GM21526 (cell line): Measurements from ENCODE around the gene ZFAND6.

ENCODE experiments used
- ATAC-seq: cut with Tn5 transposase; IDR thresholded peaks from one replicate; pipeline ENCODE4 v1.9.1; 2021; ENCODE audit warnings: moderate library complexity; ENCODE audit not compliant: unreplicated experiment, low FRiP score

The ZFAND6 gene

DNA sequence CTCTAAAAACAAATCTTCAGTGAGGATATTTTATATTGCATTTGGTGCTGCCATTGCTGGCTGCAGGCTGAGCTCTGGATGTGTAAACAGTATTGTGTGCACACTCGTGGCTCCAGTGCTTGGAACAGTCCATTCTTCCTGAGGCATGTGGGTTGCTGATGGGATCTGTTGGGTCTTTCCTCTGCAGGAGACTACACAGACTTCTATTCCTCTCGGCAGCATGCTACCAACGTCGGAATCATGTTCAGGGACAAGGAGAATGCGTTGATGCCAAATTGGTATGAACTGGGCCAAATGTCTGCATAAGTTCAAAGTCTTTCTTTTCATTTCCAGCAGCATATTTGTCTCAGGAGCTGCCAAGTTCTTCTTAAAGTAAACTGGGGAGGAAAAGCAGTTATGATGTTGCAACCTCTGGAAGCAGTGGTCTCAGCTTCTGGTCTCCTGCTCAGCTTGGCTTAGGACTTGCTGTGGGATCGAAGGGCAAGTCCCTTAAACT is 102.6 kb downstream of the ZFAND6 start:
- ATAC-seq, result no peak

DNA sequence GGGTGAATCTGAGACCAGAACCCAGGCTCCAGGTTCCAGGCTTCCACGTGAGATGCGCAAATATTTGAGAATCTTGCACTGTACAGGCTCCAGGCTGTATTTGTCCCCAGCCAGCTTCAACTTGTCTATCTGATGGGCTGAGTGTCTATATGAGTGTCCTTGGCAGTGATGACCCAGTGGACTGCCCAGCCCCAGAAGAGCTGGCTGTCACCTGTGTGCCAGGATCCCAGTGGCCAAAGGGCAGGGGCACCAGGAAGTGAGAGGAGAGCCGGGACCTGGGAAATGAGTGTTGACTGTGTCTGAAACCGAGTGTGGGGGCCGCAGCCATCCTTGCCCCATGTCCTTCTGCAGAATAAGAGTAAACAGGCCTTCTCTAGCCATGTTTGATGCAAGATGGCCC is 103.7 kb downstream of the ZFAND6 start:
- ATAC-seq, result no peak

DNA sequence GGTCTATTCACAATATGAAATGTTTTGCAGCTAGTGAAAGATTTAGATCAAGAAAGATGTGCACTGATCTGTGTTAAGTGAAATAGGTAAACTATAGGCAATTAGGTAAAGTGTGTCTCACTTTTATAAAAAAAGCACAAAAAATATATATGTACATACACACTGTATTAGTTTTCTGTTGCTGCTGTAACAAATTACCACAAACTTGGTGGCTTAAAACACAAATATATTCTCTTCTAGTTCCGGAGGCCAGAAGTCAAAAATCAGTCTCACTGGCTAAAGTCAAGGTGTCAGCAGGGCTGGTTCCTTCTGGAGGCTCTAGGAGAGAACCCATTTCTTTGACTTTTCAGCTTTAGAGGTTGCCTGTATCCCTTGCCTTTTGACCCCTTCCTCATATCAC is 104.4 kb downstream of the ZFAND6 start:
- ATAC-seq, result no peak

DNA sequence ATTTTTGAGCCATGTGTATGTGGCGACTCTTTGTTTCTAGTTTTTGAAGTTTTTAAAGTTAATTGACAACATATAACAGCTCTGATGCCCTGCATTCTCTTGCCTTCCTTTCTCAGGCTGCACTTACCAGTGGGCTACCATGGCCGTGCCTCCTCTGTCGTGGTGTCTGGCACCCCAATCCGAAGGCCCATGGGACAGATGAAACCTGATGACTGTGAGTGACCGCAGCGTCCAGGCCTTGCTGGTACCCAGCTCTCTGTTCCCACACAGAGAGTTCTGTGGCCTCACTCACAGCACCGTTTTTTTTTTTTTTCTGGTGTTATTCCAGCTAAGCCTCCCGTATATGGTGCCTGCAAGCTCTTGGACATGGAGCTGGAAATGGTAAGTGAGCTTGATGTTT is 108.5 kb downstream of the ZFAND6 start:
- ATAC-seq, result no peak

DNA sequence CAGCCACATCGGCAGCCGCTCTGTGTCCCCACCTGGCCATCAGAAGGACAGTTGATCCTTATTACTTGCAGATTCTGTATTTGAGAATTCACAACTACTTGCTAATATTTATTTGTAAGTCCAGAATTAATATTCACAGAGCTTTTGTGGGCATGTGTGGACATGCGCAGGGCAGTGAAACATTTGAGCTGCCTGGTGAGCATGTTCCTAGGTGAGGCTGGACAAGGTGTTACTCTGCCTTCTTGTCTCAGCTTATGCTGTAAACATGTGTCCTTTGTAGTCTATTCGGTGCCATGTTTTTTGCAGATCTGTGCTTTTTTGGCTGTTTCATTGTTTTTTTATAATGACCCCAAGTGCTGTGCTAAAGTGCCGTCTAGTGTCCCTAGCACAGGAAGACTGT is 108.9 kb downstream of the ZFAND6 start:
- no peak for ATAC-seq

DNA sequence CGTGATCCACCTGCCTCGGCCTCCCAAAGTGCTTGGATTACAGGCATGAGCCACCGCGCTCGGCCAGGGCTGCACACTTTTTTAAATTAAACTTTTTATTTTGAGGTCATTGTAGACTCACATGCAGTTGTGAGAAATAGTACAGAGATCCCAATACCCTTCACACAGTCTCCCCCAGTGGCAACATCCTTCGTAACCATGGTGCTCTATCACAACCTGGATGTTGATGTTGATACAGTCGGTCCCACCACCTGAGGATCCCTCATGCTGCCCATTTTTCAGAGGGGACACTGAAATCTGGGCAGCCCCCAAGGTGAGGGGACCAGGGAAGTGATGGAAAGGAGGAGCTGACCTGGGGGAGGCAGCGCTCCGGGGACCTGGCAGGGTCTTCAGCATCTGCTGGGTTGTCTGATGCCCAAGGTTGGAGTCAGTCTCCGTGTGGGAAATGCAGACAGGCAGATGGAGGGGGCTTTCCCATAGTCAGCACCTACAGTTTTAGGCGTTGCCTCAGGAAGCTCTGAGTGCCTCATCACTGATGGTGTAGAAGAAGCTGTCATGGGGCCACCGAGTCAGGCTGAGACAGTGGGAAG is 110.4 kb downstream of the ZFAND6 start:
- ATAC-seq, result no peak

DNA sequence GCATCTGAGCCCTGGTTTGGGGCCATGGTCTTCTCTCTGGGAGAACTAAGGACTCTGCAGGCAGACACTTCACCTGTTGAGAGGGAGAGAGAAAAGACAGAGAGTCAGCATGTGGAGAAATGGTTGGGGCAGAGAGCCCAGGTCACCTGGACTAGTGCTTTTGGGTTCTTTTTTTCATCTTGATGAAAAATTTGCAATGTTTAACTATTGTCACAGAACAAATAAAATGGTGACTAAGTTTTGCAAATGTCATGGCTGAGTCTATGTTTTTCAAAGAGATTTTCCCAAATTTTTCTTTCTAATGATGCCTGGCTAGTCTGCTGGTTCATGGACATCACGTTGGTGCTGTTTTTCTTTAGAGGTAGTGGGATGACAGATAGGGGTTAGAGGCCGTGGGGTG is 111.1 kb downstream of the ZFAND6 start:
- ATAC-seq, result no peak

DNA sequence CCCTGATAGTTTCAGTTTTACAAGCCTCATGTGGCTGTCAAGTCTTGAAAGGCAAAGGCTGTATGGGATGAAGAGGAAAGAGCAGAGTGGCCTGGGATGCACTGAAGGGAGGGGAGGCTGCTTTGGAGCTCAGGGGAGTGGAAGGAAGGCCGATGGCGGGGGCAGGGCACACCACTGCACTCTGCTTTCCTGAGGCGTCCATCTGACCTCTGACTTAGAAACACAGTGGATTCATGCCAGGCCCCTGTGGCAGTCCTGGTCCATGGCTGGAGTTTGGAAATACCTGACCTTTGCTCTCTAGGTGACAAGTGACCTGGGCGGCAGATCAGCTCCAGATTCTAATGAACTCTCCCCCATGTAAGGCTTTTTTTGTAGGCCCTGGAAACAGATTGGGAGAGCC is 112.3 kb downstream of the ZFAND6 start:
- ATAC-seq, result no peak

DNA sequence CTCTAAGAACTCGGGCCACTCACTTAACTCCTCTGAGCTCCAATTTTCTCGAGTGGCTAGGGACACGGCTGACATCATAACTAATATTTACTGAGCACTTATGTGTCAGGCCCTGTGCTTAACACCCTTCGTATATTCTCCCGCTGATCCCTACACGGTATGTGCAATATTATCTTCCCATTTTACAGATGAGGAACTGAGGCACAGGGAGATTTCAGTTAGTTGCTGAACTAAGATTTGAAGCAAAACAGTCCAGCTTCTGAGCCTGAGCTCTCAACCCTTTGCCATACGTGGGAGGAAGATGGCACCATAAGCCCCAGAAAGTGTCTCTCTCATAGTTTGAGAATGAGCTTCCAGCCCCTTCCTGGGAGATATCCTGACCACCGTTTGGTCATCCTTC is 112.9 kb downstream of the ZFAND6 start:
- ATAC-seq, result no peak

DNA sequence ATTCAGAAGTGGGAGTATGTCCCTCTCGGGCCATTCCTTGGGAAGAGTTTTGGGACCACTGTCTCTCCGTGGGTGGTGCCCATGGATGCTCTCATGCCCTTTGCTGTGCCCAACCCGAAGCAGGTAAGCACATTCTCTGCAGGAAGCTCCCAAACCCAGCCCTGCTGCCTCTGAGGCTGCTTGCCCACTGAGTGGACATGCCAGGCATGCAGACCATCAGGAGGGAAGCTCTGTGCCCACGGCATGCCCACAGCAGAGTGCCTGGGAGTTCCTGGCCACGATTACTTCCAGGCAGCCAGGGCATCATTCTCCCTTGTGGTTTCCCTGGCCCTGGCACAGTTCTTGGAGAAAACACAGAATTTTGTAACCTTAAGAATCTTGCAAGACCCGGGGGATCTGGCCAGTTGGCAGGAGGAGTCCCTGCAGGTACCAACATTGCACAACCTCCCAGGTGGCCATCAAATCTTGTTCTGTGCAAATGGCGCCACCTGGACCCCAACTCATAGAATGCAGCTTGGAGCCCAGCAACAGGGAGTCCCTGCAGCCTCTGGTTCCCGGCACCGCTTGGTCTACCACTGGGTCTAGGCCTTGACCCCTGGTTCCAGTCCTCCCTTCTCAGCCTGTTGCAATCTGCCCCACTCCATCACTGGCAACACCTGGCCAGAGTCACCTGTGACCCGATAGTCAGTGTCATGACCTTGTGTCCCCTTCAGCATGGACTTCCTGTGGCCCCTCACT is 113.7 kb downstream of the ZFAND6 start:
- ATAC-seq, result peak; percentile 74

DNA sequence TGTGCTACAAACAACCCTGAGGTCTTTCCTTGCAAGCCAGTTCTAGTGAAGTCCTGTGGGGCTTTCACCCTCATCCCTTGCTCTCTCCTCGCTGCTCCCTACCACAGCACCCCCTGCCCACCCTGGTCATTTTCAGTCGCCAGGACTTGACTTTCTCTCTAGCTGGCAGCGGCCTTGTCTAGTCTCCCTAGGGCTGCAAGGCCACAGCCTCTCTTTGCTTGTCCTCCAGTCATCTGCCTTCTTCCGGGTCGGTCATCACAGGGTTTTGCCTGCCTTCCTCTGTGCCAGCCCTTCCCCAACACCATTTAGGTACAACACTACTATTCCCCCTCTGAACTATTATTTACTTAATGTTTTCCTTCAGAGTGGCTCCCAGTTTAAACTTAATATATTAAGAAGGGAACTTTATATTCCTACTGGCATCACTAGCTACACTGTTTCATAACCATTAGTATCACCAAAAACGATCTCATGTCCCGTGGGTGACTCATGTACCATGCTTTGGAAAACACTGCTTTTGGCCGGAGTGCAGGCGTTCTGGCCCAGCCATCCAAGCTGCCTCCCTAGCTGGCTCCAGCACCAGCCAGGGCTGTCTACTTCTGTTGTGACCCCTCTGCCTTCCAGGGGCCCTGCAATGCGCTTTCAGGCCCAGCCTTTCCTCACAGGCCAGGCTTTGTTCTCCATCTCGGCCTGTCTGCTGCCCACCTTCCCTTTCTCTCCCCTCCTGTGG is 114.7 kb downstream of the ZFAND6 start:
- ATAC-seq, result no peak

DNA sequence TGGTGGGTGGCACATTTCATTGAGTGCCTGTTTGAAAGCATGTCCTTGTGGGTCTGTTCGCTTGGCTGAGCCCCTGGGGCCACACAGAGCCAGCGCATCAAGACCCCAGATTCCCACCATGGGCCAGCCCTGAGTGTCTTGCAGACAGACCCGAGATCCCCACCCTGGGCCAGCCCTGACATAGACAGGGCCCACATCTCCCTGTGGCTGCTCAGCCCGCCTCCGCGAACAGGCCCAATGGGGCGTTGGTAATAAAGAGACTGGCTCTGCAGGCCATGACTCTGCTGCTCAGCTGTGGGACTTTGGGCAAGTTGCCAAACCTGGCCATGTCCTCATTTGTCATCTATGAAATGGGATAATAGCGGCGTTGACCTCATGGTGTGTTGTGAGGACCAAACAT is 116.0 kb downstream of the ZFAND6 start:
- ATAC-seq, result no peak

DNA sequence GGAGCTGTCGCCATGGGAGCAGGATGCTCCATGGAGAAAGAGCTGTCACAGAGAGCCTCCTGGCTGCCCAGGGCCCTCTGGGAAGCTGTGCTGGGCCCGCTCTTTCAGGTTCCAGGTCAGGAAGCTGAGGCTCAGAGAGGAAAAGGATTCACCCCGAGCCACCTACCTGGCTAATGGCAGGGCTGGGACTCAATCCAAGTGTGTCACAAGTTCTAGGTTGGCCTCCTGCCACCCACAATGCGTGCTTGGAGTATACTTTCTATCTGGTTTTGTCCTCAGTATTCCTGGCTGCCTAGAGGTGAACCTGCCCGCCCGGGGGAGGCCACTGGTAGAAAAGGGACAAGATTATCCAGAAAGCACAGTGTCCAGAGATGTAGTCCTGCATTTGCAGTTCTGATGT is 117.0 kb downstream of the ZFAND6 start:
- ATAC-seq, result no peak

DNA sequence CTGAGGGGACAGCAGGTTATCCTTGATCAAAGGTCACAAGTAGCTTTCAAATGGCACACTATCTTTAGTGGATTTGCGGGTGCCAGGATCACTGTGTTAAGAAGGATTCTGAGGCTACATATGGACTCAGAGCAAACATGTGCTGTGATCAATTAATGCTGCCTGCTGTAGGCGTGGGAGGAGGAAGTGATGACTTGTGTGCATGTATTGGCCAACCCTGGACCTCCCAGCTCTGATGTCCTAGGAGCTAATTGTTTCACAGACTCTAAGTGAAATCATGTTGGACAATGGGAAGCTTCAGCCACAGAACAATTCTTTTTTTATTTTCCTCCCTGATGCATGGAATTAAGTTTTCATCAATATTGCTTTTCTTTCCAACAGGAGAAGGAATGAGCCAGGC is 117.7 kb downstream of the ZFAND6 start:
- no peak for ATAC-seq

DNA sequence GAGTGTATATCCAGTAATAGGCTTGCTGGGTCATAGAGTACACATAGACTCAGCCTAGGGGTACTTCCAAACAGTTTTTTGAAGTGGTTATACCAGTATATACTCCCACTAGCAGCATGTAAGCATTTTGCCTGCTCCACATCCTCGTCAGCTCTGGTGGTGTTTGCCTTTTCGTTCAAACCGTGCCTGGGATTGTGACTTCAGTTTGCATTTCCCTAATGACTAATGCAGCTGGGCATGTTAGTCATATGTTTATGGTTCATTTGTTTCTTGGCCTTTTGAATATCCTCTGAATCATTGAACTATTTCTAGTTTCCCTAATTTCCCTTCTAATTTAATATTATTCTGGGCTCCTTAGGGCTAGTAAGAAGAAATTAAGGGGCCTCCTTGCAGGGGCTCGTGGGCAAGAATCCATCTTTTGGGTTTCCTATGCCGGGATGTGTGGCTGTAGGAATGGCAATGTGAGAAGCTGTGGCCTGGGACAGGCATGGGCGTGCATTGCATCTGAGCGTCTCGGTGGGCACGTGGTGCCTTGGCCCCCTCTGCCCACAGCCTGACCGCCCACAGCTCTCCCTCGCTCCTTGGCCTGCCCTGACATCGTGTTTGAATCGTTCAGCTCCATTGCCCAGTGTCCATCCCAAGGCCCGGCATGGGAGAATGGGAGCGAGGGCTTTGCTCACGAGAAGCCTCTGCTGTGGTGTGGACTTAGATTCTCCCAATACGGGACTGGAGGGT is 119.7 kb downstream of the ZFAND6 start:
- ATAC-seq, result no peak

DNA sequence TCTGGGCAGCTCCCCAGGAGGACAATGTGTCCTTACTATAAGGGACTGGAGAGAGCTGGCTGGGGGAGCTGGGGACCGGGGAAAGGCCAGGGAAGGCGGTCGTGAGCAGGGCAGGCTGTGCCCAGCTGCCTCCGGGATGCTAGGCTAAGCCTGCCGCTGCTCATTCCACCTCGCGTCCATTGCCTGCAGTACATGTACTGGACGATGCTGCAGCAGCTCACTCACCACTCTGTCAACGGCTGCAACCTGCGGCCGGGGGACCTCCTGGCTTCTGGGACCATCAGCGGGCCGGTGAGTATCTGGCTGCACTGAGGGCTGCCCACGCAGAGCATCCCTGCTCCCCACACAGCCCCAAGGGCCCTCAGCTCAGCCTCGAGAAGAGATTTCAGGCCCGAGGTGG is 120.5 kb downstream of the ZFAND6 start:
- ATAC-seq, result no peak

DNA sequence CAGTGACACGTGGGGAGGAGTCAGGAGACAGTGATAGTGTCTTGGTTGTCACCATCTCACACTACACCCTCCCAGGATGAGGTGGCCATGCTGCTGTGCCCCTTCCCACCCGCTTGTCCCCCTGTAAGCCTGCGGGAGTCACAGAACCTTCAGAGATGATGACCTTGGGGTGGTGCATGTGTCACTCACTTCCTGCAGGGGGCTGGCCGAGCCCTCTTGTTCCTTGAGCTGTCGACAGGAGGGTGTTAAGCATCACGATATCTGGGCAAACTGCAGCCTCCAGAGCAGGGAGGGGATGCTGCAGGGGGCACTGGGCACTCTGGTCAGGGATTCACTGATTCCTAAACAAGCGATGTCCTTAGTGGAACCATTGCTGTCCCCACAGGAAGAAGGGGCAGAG is 121.0 kb downstream of the ZFAND6 start:
- no peak for ATAC-seq

DNA sequence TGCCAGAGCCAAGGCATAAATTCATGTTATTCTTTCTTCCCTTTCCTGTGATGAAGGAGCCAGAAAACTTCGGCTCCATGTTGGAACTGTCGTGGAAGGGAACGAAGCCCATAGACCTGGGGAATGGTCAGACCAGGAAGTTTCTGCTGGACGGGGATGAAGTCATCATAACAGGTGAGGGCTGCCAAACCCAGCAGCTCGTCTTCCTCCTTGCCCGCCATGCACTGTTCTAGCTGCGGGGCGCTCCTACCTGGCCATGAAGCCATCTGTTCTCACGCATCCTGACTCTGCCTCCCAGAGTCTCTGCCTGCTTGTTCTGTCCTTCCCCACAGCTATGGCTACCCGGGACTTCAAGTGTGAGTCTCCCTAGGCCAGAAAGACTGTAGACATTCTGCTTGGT is 121.5 kb downstream of the ZFAND6 start:
- no peak for ATAC-seq

DNA sequence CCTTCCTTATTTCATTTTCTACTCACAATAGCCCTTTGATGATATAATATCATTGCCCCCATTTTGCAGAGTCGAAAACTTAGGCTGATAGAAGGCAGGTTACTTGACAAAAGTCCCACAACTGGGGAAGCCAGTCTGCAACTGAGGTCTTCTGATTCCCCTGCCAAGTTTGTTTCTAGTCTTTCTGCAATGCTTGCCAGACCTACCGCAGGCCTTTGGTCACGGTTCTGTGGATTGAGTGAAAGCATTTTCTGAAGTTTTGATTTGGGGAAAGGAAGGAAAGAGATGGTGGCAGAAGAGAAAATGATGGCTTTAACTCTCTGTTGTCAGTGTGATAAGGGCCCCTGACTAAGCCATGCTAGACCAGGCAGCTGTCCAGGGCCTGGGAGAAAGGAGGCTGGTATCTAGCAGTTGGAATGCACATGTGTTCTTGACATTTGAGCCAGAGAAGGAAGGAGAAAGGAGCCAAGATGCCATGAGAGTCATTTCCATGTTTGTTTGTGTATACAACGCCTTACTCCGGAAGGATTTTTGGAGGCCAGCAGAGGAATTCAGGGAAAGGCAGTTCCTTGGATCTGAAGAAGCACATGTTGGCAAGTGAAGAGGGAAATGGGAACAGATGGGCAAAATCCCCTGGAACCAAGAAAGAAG is 123.3 kb downstream of the ZFAND6 start:
- no peak for ATAC-seq

DNA sequence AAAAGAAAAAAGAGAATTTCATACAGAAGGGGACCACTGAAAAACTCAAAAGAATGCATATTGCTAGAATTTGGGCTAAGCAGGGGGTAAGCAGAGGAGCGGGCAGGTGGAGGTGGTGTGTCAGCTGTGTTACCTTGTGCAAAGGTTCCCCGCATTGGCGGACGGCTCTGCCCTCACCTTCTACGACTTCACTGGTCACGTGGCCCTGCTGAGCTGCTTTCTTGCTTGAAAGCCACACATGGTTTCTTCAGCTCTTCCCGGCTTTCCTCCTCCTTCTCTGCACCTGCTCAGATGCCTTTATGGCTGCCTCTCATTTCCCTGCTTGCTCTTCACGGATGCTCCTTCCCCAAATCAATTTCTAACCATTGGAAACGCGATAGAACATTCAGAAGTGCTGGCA is 123.8 kb downstream of the ZFAND6 start:
- no peak for ATAC-seq

DNA sequence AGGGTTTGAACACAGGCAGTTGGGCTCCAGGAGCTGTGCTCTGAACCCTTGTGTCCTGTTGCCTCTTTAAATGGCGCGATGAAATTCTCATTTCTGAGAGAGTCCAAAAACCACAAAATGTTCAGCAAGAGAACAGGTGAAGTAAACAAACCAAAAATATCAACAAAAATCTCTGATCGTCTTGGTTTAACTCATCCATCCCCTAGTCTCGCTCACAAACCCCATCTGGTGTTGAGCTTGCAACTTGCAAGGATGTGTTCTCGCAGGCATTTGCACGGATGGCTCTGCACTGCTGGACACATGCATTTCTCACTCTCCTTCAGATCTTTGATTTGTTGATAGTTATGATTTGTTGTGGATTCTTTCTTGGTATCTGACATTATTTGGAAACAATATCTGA is 124.4 kb downstream of the ZFAND6 start:
- ATAC-seq, result no peak
